ENCODE measurements around the gene TSC2. TPM values are rescaled to one million over a fixed set of nuclear protein-coding genes. Genes with fewer than 3 reads are reported as not detected.
"Not testable (repeated sequence)": the region's sequence is repeated elsewhere in the genome, so short reads cannot be mapped to it uniquely, and the experiment has no call there.

Gene TSC2
- total RNA-seq, 1 experiment from 2014 or later, result 42.6 TPM

DNA sequence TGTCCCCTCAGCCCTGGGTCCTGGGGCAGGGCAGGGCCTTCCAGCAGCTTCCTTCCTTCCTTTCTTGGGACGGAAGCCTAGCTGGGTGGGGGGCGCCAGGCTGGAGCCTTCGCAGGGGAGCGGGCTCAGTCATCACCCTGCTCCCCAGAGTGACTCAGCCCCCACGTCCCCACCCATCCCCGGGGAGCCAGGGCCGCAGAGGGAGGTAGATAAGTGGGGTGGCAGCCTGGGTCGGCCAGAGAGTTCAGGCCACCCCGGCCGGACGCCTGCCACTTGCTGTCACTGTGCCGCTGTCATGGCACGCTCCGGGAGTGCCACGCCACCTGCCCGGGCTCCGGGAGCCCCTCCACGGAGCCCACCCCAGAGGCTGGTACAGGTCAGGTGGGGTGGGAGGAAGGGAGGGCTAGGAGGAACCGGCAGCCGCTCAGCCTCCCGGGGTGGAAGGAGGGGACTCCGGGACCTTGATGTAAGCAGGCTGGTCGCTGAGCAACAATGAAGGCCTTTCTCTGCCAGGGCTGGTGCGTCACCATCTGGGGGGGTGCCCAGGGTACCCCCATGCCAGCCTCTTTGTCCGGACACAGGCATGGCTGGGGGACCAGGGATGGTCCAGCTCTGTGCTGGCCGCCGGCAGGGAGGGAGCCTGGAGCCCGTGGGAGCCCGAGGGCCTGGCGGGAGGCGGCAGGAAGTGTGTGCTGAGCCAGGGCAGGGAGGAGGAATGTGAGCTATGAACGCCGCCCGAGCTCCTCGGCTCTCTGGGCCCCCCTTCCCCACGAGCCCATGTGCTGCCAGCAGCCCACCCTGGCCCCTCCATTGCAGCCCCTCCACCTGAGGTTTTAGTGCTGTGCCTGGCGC lies 14.5 kb upstream of the TSC2 start:
- Histone ChIP-seq H3K36me3 (replicated peaks; ENCODE audit: control insufficient read depth, insufficient read depth, low read length) (no peaks in the 10 kb centered on the region), H3K4me3 (ENCODE audit: insufficient read depth, low read depth, low read length) (no peak overlapping the region), H3K27me3 (ENCODE audit: control insufficient read depth, insufficient read depth, low read length) (no peaks in the 10 kb centered on the region)
- DNase-seq, result peak; percentile 81

DNA sequence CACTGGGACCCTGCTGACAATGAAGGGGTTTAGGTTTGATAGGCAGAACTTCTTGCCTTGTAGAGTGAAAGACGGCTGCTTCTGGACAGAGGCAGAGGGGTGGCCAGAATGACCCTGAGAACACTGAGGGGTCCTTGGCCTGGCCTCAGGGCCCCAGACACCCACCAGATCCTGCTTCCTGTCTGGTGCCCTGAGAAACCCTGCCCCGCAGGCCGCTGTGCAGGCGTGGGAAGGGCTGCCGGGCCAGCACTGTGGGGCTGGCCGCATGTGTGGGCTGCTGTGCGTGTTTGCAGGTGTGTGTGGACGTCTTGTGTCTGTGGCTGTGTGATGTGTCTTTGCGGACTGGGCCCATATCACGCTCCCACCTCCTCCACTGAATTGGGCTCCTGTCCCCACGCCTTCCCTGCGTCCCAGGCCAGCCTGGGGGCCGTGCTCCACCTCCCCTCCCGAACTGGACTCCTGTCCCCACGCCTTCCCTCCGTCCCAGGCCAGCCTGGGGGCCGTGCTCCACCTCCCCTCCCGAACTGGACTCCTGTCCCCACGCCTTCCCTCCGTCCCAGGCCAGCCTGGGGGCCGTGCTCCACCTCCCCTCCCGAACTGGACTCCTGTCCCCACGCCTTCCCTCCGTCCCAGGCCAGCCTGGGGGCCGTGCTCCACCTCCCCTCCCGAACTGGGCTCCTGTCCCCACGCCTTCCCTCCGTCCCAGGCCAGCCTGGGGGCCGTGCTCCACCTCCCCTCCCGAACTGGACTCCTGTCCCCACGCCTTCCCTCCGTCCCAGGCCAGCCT lies 13.7 kb upstream of the TSC2 start:
- not testable (repeated sequence) for DNase-seq; H3K27me3 ChIP-seq (ENCODE audit: control insufficient read depth, insufficient read depth, low read length); H3K4me3 ChIP-seq (ENCODE audit: insufficient read depth, low read depth, low read length); H3K36me3 ChIP-seq (replicated peaks; ENCODE audit: control insufficient read depth, insufficient read depth, low read length)

DNA sequence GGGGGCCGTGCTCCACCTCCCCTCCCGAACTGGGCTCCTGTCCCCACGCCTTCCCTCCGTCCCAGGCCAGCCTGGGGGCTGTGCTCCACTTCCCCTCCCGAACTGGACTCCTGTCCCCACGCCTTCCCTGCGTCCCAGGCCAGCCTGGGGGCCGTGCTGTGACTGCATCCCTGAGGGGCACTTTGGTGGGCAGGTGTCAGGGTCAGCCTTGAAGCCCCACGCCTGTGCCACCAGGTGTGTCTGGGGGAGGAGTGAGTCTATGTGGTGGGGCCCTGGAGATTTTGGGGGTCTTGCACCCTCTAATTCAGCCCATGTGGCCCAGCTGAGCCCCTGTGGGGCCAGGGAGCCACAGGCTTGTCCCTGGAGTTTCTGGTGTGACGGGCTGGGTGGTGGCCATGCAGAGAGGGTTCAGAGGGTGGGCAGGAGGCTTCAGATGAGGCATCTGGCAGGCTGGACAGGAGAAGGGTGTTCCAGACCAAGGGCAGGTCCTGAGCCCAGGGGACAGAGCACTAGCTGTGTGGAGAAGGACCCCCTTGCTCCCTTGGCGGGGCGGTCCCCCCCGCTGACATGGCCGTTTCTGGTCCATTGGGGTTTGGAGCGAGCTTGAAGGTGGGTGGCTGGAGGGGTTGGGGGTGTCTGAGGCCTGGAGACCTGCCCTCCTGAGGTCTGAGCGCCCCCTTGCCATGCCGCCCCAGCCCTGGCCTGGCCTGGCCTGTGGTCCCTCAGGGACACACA lies 12.9 kb upstream of the TSC2 start:
- H3K4me3 ChIP-seq (ENCODE audit: insufficient read depth, low read depth, low read length), result no peak overlapping the region

DNA sequence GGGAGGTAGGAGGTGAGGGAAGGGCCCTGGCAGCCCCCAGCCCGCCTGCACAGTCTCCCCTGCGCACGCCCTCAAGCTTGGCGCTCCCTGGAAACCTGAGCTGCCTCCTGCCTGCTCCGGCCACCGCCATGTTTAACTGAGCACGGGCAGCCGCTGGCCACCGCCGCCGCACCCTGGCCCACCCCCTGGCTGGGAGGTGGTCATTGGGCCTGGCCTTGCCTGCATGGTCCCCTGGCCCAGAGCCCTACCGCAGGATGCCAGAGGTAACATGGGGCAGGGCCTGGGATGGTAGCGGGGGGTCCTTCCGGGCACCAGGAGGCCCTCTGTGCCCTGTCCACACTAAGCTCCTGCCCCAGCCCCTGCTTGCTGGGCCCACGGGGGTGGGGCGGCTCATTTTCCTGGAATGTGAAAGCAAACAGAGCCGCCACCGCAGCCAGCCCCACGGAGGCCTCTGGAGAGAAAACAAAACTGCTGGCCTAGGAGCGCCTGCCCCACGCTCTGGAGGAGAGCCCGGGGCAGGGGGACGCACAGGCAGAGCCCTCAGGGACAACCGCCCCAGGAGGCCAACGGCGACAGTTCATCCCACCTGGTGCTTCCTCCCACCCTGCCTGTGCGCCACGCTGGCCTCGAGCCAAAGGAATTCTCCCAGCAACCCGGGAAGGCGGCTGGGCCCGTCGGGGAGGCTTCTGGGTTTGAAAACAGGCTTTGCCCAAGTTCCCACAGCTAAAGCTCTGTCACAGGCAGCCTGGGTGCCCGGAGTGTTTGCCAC lies 12.2 kb upstream of the TSC2 start:
- Histone ChIP-seq H3K27me3 (ENCODE audit: control insufficient read depth, insufficient read depth, low read length) (no peaks in the 10 kb centered on the region), H3K36me3 (replicated peaks; ENCODE audit: control insufficient read depth, insufficient read depth, low read length) (no peaks in the 10 kb centered on the region), H3K4me3 (ENCODE audit: insufficient read depth, low read depth, low read length) (no peak overlapping the region)
- peak; percentile 76 for DNase-seq

More for the DNA sequence above, 12.9 kb upstream of the TSC2 start:
- DNase-seq, result no peak
- no peaks in the 10 kb centered on the region for H3K27me3 ChIP-seq (ENCODE audit: control insufficient read depth, insufficient read depth, low read length)
- no peaks in the 10 kb centered on the region for H3K36me3 ChIP-seq (replicated peaks; ENCODE audit: control insufficient read depth, insufficient read depth, low read length)

DNA sequence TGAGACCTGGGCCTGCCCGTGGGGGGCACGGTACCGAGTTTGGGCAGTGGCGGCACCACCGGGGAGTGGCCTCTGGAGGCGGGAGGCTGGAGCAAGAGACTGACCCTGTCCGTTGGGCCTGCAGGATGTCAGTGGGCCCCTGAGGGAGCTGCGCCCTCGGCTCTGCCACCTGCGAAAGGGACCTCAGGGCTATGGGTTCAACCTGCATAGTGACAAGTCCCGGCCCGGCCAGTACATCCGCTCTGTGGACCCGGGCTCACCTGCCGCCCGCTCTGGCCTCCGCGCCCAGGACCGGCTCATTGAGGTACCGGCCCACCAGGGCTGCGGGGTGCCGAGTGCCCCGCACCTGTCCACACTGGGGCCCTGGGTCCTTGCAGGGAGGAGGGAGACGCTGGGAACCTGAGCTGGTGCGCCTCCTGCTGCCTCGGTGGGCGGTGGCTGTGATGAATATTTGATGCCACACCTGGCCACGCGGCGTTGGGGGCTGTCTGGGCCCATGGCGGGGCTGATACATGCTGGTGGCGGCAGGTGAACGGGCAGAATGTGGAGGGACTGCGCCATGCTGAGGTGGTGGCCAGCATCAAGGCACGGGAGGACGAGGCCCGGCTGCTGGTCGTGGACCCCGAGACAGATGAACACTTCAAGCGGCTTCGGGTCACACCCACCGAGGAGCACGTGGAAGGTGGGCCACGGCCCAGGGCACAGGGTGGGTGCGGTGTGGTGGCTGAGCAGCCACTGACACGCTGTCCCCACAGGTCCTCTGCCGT lies 11.4 kb upstream of the TSC2 start:
- no peak overlapping the region for H3K4me3 ChIP-seq (ENCODE audit: insufficient read depth, low read depth, low read length)
- no peaks in the 10 kb centered on the region for H3K27me3 ChIP-seq (ENCODE audit: control insufficient read depth, insufficient read depth, low read length)
- no peak for DNase-seq
- H3K36me3 ChIP-seq (replicated peaks; ENCODE audit: control insufficient read depth, insufficient read depth, low read length), result no peaks in the 10 kb centered on the region

DNA sequence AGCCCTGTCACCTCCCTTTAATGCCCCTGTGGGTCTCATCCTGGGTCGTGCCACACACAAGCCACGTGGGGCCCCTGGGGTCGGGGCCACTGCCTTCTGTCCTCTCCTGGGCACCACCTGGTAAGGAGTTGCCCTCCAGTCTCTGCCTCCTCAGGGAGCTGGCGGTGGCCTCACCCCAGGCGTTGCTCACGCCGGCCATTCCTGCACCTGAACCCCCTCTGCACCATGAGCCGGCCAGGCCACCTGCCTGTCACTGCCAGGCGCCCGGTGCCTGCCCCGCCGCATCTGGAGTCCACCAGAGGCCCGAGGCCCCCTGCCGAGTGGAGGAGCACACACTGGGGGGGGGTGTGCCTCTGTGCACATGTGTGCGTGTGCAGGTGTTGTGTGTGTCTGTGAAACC lies 10.7 kb upstream of the TSC2 start:
- no peaks in the 10 kb centered on the region for H3K27me3 ChIP-seq (ENCODE audit: control insufficient read depth, insufficient read depth, low read length)
- DNase-seq, result no peak
- H3K4me3 ChIP-seq (ENCODE audit: insufficient read depth, low read depth, low read length), result no peak overlapping the region
- H3K36me3 ChIP-seq (replicated peaks; ENCODE audit: control insufficient read depth, insufficient read depth, low read length), result no peaks in the 10 kb centered on the region

DNA sequence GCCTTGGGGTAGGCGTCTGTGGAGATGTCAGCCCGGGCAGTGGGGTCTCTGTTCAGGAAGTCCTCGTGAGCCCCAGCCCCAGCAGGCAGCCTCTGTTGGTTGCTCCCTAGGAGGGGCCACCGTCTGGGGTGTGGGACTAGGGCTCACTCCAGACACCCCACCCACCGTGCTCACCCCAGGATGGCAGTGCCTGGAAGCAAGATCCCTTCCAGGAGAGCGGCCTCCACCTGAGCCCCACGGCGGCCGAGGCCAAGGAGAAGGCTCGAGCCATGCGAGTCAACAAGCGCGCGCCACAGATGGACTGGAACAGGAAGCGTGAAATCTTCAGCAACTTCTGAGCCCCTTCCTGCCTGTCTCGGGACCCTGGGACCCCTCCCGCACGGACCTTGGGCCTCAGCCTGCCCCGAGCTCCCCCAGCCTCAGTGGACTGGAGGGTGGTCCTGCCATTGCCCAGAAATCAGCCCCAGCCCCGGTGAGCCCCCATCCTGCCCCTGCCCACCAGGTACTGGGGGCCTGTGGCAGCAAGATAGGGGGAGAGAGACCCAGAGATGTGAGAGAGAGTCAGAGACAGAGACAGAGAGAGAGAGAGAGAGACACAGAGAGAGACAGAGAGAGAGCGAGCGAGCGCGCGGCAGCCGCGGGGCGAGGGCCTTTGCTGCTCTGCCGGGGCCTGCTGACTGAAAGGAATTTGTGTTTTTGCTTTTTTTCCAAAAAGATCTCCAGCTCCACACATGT lies 10.0 kb upstream of the TSC2 start:
- Histone ChIP-seq H3K36me3 (replicated peaks; ENCODE audit: control insufficient read depth, insufficient read depth, low read length) (no peaks in the 10 kb centered on the region), H3K4me3 (ENCODE audit: insufficient read depth, low read depth, low read length) (no peak overlapping the region), H3K27me3 (ENCODE audit: control insufficient read depth, insufficient read depth, low read length) (no peaks in the 10 kb centered on the region)
- DNase-seq, result no peak

DNA sequence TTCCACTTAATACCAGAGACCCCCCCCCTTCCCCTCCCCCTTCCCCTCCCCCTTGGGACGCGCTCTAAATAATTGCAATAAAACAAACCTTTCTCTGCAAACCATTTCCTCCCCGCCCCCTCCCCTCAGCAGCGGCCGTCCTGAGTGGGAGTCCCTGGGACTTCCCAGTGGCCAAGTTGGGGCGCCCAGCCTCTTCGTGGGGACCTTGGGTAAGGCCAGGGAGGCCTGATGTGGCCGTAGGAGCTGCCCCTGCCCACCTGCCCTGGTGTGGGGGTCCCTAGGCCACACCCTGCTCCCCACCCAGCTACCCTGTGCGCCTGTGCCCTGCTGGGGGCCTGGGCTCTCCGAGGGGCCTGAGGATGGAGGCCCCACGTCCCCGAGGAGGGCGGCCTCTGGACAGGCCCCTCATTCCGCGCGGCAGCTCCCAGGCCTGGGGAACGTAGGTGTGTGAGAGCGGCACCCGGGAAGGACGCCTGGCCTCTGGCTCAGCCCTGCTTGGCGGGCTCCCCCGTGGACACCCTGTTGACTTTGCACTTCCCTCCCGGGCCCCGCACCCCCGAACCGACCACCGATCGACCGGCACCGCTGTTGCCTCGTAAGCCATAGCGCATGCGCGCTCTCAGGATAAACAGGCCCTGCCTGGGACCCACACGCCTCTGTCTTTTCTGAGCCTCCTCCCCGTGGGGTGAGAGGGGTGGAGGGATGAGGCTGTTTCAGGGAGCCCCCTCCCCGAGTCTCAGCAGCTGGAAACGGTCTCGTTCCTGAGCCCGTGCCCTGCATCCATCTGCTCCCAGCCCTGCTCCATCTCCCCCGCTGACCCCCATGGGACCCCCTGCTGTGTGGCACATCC lies 9.2 kb upstream of the TSC2 start:
- Histone ChIP-seq H3K36me3 (replicated peaks; ENCODE audit: control insufficient read depth, insufficient read depth, low read length) (peaks cover 2% of the 10 kb centered on the region), H3K27me3 (ENCODE audit: control insufficient read depth, insufficient read depth, low read length) (no peaks in the 10 kb centered on the region), H3K4me3 (ENCODE audit: insufficient read depth, low read depth, low read length) (no peak overlapping the region)
- peak; percentile 84 for DNase-seq

DNA sequence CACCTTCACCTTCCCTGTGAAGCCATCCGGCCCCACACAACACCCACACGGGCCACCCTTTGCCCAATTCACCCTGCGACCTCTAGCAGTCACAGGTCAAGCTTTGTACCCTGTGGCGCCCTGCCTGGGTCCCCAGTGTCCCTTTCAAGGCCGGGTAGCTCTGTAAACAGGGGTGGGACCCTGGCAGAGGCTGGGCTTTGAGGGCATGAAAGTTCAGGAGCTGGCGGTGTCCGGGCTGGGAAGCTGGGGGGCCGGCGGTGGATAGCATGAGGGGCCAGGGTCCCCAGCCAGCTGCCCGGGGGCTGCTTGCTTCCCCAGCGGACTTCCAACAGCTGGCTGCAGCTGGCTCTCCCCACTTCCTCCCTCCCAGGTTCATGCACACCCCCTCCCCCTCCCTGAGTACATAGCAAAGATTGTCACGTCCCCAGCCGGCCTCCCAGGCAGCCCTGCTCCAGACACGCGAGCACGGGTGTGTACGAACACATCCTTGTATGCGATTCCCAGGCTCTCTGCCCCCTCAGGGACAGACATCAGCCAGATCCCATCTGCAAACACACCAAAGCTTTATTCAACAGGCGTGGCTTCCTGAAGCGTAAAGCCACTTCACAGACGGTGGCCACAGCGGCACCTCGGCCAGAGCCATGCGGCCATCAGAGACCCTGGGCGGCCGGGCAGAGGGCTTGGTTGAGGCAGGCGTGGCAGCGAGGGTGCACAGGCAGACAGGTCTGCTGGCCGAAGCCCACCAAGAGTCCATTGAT lies 8.3 kb upstream of the TSC2 start:
- Histone ChIP-seq H3K36me3 (replicated peaks; ENCODE audit: control insufficient read depth, insufficient read depth, low read length) (peaks cover 2% of the 10 kb centered on the region), H3K27me3 (ENCODE audit: control insufficient read depth, insufficient read depth, low read length) (no peaks in the 10 kb centered on the region), H3K4me3 (ENCODE audit: insufficient read depth, low read depth, low read length) (no peak overlapping the region)
- no peak for DNase-seq

DNA sequence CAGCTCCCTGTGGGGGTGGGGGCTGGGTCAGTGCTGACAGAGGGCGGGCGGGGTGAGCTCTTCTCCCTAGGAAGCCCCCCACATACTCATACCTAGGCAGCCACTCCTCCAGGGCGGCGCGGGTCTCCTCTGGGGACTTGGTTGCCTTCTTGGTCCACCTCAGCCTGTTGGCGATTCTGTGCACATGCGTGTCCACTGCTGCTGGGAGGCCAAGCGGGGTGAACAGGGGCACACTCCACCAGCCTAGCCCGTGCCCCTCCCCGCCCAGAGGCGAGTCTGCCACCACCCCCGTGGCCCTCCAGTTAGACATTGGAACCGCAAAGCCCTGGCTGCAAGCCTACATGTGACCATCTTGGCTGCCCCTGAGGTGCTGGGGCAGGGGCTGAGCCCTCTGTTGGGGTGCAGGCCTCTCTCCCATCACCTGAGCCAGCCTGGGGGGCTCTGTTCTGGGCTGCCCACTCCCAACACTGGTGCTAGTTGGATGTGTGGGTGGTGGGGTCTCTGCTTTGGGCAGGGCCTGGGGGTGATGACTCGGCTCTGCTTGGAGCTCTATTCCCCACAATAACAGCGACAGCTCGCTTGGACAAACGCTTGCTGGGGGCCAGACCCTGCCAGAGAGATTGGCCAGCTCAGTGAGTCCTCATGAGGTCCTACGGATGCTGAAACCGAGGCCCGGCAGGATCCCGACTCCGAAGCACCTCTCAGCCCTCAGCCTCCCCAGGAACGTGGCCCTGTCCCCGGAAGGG lies 7.6 kb upstream of the TSC2 start:
- H3K36me3 ChIP-seq (replicated peaks; ENCODE audit: control insufficient read depth, insufficient read depth, low read length), result peaks cover 2% of the 10 kb centered on the region
- no peaks in the 10 kb centered on the region for H3K27me3 ChIP-seq (ENCODE audit: control insufficient read depth, insufficient read depth, low read length)
- no peak overlapping the region for H3K4me3 ChIP-seq (ENCODE audit: insufficient read depth, low read depth, low read length)
- no peak for DNase-seq

DNA sequence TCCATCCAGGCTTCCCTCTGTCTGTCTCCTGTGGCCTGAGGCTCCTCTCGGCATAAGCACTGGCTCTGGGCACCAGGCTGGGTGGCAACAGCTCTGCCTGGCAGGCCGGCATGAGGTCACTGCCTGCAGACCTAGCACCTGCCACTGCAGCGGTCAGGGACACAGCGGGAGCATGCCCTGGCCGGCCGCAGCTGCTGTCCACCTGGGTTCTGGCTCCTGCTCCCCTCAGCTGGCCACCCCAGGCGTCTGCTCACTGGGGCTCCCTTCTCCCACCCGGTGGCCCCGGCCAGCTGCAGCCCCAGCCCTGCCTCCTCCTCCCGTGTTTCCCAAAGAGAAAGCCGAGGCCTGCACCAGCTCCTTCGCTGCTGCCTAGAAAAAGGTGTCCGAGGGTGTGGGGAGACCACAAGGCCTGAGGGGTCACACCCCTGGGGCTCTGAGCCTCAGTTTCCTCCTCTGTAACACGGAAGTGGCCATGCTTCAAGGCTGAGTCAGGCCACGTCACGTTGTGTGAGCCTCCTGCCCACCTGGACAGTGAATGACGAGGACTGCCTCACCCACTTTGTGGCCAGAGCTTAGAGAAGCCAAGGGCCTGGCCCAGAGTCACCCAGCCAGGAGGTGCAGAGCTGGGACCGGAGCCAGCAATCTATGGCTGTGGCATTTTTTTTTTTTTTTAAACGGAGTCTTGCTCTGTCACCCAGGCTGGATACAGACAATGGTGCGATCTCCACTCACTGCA lies 6.8 kb upstream of the TSC2 start:
- H3K4me3 ChIP-seq (ENCODE audit: insufficient read depth, low read depth, low read length), result no peak overlapping the region
- no peak for DNase-seq
- peaks cover 2% of the 10 kb centered on the region for H3K36me3 ChIP-seq (replicated peaks; ENCODE audit: control insufficient read depth, insufficient read depth, low read length)
- H3K27me3 ChIP-seq (ENCODE audit: control insufficient read depth, insufficient read depth, low read length), result no peaks in the 10 kb centered on the region
